ENCODE measurements around the gene MBOAT2. TPM values are rescaled to one million over a fixed set of nuclear protein-coding genes. Genes with fewer than 3 reads are reported as not detected.
"Not testable (repeated sequence)": the region's sequence is repeated elsewhere in the genome, so short reads cannot be mapped to it uniquely, and the experiment has no call there.

MBOAT2 gene
- total RNA-seq, 1 donor from 2014 or later, result 1.7 TPM

DNA sequence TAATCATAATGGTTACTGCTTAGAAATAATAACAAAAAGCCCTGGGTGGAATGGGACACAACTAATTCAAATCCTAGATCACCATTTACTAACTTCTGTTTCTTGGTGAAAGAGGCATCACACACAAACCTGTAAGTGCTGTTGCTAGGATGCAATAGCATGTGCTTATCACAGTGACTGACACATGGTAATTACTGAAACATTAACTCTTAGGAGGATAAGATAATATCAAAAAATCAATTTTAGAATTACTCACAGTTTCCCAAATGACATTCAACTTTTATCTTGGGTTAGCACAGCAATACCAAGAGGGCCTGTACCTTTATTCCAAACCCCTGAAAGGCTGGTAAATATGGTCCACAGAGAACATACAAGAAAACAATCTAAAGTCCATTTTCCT is 69.1 kb downstream of the MBOAT2 start:
- TF ChIP-seq, protein P1, sequence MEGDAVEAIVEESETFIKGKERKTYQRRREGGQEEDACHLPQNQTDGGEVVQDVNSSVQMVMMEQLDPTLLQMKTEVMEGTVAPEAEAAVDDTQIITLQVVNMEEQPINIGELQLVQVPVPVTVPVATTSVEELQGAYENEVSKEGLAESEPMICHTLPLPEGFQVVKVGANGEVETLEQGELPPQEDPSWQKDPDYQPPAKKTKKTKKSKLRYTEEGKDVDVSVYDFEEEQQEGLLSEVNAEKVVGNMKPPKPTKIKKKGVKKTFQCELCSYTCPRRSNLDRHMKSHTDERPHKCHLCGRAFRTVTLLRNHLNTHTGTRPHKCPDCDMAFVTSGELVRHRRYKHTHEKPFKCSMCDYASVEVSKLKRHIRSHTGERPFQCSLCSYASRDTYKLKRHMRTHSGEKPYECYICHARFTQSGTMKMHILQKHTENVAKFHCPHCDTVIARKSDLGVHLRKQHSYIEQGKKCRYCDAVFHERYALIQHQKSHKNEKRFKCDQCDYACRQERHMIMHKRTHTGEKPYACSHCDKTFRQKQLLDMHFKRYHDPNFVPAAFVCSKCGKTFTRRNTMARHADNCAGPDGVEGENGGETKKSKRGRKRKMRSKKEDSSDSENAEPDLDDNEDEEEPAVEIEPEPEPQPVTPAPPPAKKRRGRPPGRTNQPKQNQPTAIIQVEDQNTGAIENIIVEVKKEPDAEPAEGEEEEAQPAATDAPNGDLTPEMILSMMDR (IDR thresholded peaks at IDR 0.05), result no peak
- DNase-seq (no peak), ATAC-seq (ENCODE audit: low read depth) (no peak)
- Mint-ChIP-seq H3K9me3 (peaks cover 4% of the 10 kb centered on the region), H3K27me3 (peaks cover 2% of the 10 kb centered on the region), H3K27ac (no peak overlapping the region), H3K36me3 (ENCODE audit: low read depth) (no peaks in the 10 kb centered on the region), H3K4me3 (no peak overlapping the region), H3K4me1 (no peaks in the 10 kb centered on the region)
- POLR2A ChIA-PET, result no interaction called here
- CTCF ChIA-PET, result no interaction called here
- intact Hi-C loops (cut with micrococcal nuclease), result no loop called here

- no peak overlapping the region for H3K27ac Mint-ChIP-seq
- intact Hi-C loops (cut with micrococcal nuclease), result no loop called here
- no peak overlapping the region for H3K4me3 Mint-ChIP-seq
- H3K27me3 Mint-ChIP-seq, result peaks cover 2% of the 10 kb centered on the region
- no peak for ATAC-seq (ENCODE audit: low read depth)
- no peak for DNase-seq
- H3K4me1 Mint-ChIP-seq, result no peaks in the 10 kb centered on the region
- TF ChIP-seq, protein P1 (IDR thresholded peaks at IDR 0.05), result no peak
- CTCF ChIA-PET, result no interaction called here
- peaks cover 4% of the 10 kb centered on the region for H3K9me3 Mint-ChIP-seq
- H3K36me3 Mint-ChIP-seq (ENCODE audit: low read depth), result no peaks in the 10 kb centered on the region
- POLR2A ChIA-PET, result no interaction called here
Observed at GRCh38 chr2:8932702-8933101, 70.8 kb downstream of the MBOAT2 start.

GRCh38 chr2:8930185-8930584 is 73.3 kb downstream of the MBOAT2 start:
- CTCF ChIA-PET; H3K36me3 Mint-ChIP-seq (ENCODE audit: low read depth); H3K27ac Mint-ChIP-seq; ATAC-seq (ENCODE audit: low read depth); H3K4me1 Mint-ChIP-seq; POLR2A ChIA-PET; H3K9me3 Mint-ChIP-seq; H3K27me3 Mint-ChIP-seq; H3K4me3 Mint-ChIP-seq; intact Hi-C loops (cut with micrococcal nuclease); DNase-seq: not testable (repeated sequence)

- H3K4me3 Mint-ChIP-seq, result no peak overlapping the region
- POLR2A ChIA-PET, result no interaction called here
- H3K4me1 Mint-ChIP-seq, result no peaks in the 10 kb centered on the region
Observed at GRCh38 chr2:8929128-8929527, 74.4 kb downstream of the MBOAT2 start.

GRCh38 chr2:8927510-8928455 is 75.7 kb downstream of the MBOAT2 start:
- H3K27me3 Mint-ChIP-seq, result peaks cover 2% of the 10 kb centered on the region
- CTCF ChIA-PET, result no interaction called here
- no peak overlapping the region for H3K4me3 Mint-ChIP-seq

More at GRCh38 chr2:8929128-8929527, 74.4 kb downstream of the MBOAT2 start:
- Mint-ChIP-seq H3K27me3 (peaks cover 2% of the 10 kb centered on the region), H3K27ac (no peak overlapping the region), H3K36me3 (ENCODE audit: low read depth) (no peaks in the 10 kb centered on the region), H3K9me3 (peaks cover 4% of the 10 kb centered on the region)
- ATAC-seq (ENCODE audit: low read depth) (no peak), DNase-seq (no peak)
- intact Hi-C loops (cut with micrococcal nuclease), result no loop called here
- CTCF ChIA-PET, result no interaction called here
- TF ChIP-seq, protein P1 (IDR thresholded peaks at IDR 0.05), result no peak

More at GRCh38 chr2:8927510-8928455, 75.7 kb downstream of the MBOAT2 start:
- TF ChIP-seq, protein P1 (IDR thresholded peaks at IDR 0.05), result no peak
- intact Hi-C loops (cut with micrococcal nuclease), result no loop called here
- no peak overlapping the region for H3K27ac Mint-ChIP-seq
- ATAC-seq (ENCODE audit: low read depth), result no peak
- H3K4me1 Mint-ChIP-seq, result no peaks in the 10 kb centered on the region
- H3K9me3 Mint-ChIP-seq, result peaks cover 4% of the 10 kb centered on the region
- no peaks in the 10 kb centered on the region for H3K36me3 Mint-ChIP-seq (ENCODE audit: low read depth)
- no peak for DNase-seq
- POLR2A ChIA-PET, result no interaction called here
